Measurements from ENCODE around the gene DGAT2.

DGAT2 gene

GRCh38 chr11:75785187-75785586 is 16.6 kb downstream of the DGAT2 start:
- H3K27me3 ChIP-seq (ENCODE audit: control insufficient read depth in 1 of 2, insufficient read depth in 2 of 2, low read length in 2 of 2), result no peaks in the 10 kb centered on the region
- H3K36me3 ChIP-seq (ENCODE audit: control insufficient read depth in 1 of 2, insufficient read depth in 2 of 2, low read length in 2 of 2), result no peaks in the 10 kb centered on the region
- H3K4me1 ChIP-seq (ENCODE audit: control insufficient read depth in 1 of 2, insufficient read depth in 2 of 2, low read length in 2 of 2), result peaks cover 29 to 31% of the 10 kb centered on the region in 2 donors
- no peaks in the 10 kb centered on the region for H3K9me3 ChIP-seq (ENCODE audit: control insufficient read depth in 1 of 2, low read length in 2 of 2)
- no peak overlapping the region for H3K9ac ChIP-seq (ENCODE audit: low read depth in 1 of 2, low read length in 2 of 2)
- no peak overlapping the region for H3K27ac ChIP-seq (ENCODE audit: low read depth, low read length)
- no peak overlapping the region for H3K4me3 ChIP-seq (ENCODE audit: low read depth in 1 of 2, low read length in 2 of 2)

GRCh38 chr11:75786101-75786736 is 17.6 kb downstream of the DGAT2 start:
- Histone ChIP-seq H3K4me1 (ENCODE audit: control insufficient read depth in 1 of 2, insufficient read depth in 2 of 2, low read length in 2 of 2) (peaks cover 29 to 31% of the 10 kb centered on the region in 2 donors), H3K36me3 (ENCODE audit: control insufficient read depth in 1 of 2, insufficient read depth in 2 of 2, low read length in 2 of 2) (no peaks in the 10 kb centered on the region), H3K27ac (ENCODE audit: low read depth, low read length) (no peak overlapping the region), H3K9me3 (ENCODE audit: control insufficient read depth in 1 of 2, low read length in 2 of 2) (no peaks in the 10 kb centered on the region), H3K27me3 (ENCODE audit: control insufficient read depth in 1 of 2, insufficient read depth in 2 of 2, low read length in 2 of 2) (no peaks in the 10 kb centered on the region), H3K4me3 (ENCODE audit: low read depth in 1 of 2, low read length in 2 of 2) (no peak overlapping the region), H3K9ac (ENCODE audit: low read depth in 1 of 2, low read length in 2 of 2) (no peak overlapping the region)

- Histone ChIP-seq H3K36me3 (ENCODE audit: control insufficient read depth in 1 of 2, insufficient read depth in 2 of 2, low read length in 2 of 2) (no peaks in the 10 kb centered on the region), H3K9ac (ENCODE audit: low read depth in 1 of 2, low read length in 2 of 2) (no peak overlapping the region), H3K4me1 (ENCODE audit: control insufficient read depth in 1 of 2, insufficient read depth in 2 of 2, low read length in 2 of 2) (peaks cover 17 to 26% of the 10 kb centered on the region in 2 donors), H3K9me3 (ENCODE audit: control insufficient read depth in 1 of 2, low read length in 2 of 2) (no peaks in the 10 kb centered on the region), H3K27ac (ENCODE audit: low read depth, low read length) (no peak overlapping the region), H3K27me3 (ENCODE audit: control insufficient read depth in 1 of 2, insufficient read depth in 2 of 2, low read length in 2 of 2) (no peaks in the 10 kb centered on the region), H3K4me3 (ENCODE audit: low read depth in 1 of 2, low read length in 2 of 2) (no peak overlapping the region)
These were observed 20.9 kb downstream of the DGAT2 start for GRCh38 chr11:75789521-75789920.

GRCh38 chr11:75790986-75791385 is 22.4 kb downstream of the DGAT2 start:
- Histone ChIP-seq H3K4me3 (ENCODE audit: low read depth in 1 of 2, low read length in 2 of 2) (no peak overlapping the region), H3K36me3 (ENCODE audit: control insufficient read depth in 1 of 2, insufficient read depth in 2 of 2, low read length in 2 of 2) (no peaks in the 10 kb centered on the region), H3K4me1 (ENCODE audit: control insufficient read depth in 1 of 2, insufficient read depth in 2 of 2, low read length in 2 of 2) (peaks cover 12 to 14% of the 10 kb centered on the region in 2 donors), H3K27me3 (ENCODE audit: control insufficient read depth in 1 of 2, insufficient read depth in 2 of 2, low read length in 2 of 2) (no peaks in the 10 kb centered on the region), H3K9ac (ENCODE audit: low read depth in 1 of 2, low read length in 2 of 2) (no peak overlapping the region), H3K27ac (ENCODE audit: low read depth, low read length) (no peak overlapping the region), H3K9me3 (ENCODE audit: control insufficient read depth in 1 of 2, low read length in 2 of 2) (no peaks in the 10 kb centered on the region)

- Histone ChIP-seq H3K4me3 (ENCODE audit: low read depth in 1 of 2, low read length in 2 of 2) (no peak overlapping the region), H3K36me3 (ENCODE audit: control insufficient read depth in 1 of 2, insufficient read depth in 2 of 2, low read length in 2 of 2) (peaks cover 0 to 2% of the 10 kb centered on the region in 2 donors), H3K9me3 (ENCODE audit: control insufficient read depth in 1 of 2, low read length in 2 of 2) (no peaks in the 10 kb centered on the region), H3K27me3 (ENCODE audit: control insufficient read depth in 1 of 2, insufficient read depth in 2 of 2, low read length in 2 of 2) (no peaks in the 10 kb centered on the region), H3K4me1 (ENCODE audit: control insufficient read depth in 1 of 2, insufficient read depth in 2 of 2, low read length in 2 of 2) (peaks cover 8 to 10% of the 10 kb centered on the region in 2 donors), H3K9ac (ENCODE audit: low read depth in 1 of 2, low read length in 2 of 2) (no peak overlapping the region), H3K27ac (ENCODE audit: low read depth, low read length) (no peak overlapping the region)
These were observed 23.7 kb downstream of the DGAT2 start for GRCh38 chr11:75792127-75792731.

DNA sequence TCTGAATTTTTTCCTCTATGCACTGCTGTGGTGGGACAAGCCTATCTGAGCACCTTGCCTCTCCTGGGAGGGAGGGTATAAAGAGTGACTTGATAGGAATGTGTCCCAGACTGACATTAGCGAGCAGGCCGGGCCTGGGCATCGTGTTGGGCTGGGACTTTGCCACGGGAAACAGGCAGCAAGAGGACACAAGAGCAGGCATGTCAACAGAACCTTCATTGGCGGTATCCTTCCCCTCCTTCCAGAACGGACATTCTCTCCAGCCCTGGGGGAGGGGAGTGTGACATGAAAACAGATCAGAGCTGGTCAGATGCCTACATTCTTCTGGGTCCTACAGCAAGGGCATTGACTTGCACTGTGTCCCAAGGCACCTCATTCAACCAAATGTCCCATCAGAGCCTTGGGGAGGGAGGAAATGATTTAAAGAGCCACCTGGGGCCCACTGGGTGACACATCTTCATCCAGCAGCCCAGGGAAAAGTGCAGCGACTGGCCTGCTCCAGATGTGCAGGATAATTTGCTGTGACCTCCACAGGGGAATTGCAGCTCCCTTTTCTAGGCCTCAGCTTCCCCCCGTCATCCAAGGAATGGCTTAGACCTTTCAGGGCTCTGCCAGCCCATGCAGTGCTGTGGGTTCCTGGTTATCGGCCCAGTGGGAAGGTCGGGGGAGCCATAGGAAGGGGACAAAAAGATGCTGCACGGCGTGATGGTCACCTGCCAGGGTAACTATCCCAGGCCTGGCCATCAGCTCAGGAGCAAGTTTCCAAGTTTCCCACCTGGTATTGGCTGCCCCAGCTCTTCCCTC is 24.6 kb downstream of the DGAT2 start:
- Histone ChIP-seq H3K4me1 (ENCODE audit: control insufficient read depth in 1 of 2, insufficient read depth in 2 of 2, low read length in 2 of 2) (peaks cover 7 to 8% of the 10 kb centered on the region in 2 donors), H3K9ac (ENCODE audit: low read depth in 1 of 2, low read length in 2 of 2) (no peak overlapping the region), H3K27ac (ENCODE audit: low read depth, low read length) (no peak overlapping the region), H3K9me3 (ENCODE audit: control insufficient read depth in 1 of 2, low read length in 2 of 2) (no peaks in the 10 kb centered on the region), H3K4me3 (ENCODE audit: low read depth in 1 of 2, low read length in 2 of 2) (no peak overlapping the region), H3K27me3 (ENCODE audit: control insufficient read depth in 1 of 2, insufficient read depth in 2 of 2, low read length in 2 of 2) (no peaks in the 10 kb centered on the region), H3K36me3 (ENCODE audit: control insufficient read depth in 1 of 2, insufficient read depth in 2 of 2, low read length in 2 of 2) (peaks cover 0 to 2% of the 10 kb centered on the region in 2 donors)

DNA sequence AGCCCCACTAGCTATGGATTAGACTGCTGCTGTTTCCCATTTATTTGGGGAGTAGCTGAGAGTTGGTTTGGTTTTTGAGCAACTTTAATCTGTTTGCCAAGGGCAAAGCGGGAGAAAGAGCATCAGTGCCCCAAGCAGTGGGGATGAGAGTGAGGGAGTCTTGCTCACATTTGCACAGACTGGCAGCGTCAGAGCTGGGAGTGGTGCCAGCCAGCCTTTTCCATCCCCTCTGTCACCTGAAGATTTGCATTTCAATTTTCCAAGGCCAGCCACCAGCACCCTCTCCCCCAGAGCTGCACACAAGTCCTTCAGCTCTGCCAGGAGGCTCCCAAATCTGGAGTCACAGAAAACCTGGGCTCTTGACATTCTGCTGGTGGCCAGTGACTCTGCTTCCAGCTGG is 25.4 kb downstream of the DGAT2 start:
- Histone ChIP-seq H3K4me1 (ENCODE audit: control insufficient read depth in 1 of 2, insufficient read depth in 2 of 2, low read length in 2 of 2) (peaks cover 7 to 8% of the 10 kb centered on the region in 2 donors), H3K4me3 (ENCODE audit: low read depth in 1 of 2, low read length in 2 of 2) (no peak overlapping the region), H3K9me3 (ENCODE audit: control insufficient read depth in 1 of 2, low read length in 2 of 2) (no peaks in the 10 kb centered on the region), H3K36me3 (ENCODE audit: control insufficient read depth in 1 of 2, insufficient read depth in 2 of 2, low read length in 2 of 2) (peaks cover 0 to 2% of the 10 kb centered on the region in 2 donors), H3K27me3 (ENCODE audit: control insufficient read depth in 1 of 2, insufficient read depth in 2 of 2, low read length in 2 of 2) (no peaks in the 10 kb centered on the region), H3K27ac (ENCODE audit: low read depth, low read length) (no peak overlapping the region), H3K9ac (ENCODE audit: low read depth in 1 of 2, low read length in 2 of 2) (no peak overlapping the region)

DNA sequence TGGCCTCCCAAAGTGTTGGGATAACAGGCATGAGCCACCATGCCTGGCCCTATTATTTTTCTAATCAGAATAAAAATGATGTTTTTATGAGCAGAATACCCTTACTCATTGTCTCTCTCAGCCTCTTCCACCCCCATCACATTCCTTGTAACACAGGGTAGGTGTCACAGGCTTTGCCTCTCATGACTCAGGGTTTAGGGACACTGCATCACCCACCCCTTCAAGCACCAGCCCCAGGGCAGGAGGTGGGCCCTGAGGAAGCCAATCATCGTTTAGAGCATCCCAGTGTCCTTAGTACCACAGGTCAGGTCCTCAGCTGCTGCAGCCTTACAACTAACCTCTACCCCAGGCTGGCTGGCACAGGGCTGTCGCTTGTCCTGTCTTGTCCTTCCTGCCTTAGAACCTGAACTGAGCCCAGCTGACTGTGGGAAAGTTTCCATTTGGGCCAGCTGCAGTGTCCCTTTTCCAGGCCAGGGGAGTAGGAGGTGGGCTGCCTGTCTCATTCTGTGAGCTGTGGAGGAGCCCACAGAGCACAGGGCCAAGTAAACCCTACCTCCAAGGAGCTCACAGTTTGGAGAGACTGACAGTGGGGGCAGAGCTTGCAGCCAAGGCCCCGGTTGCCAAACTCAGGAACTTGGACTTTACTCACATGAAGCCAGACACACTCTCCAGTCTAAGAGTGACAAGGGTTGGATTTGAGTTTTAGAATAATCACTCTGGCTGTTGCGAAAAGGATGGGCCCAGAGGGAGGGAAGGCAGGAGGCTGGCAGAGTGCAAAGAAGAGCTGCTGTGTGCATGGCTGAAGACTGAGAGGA is 26.9 kb downstream of the DGAT2 start:
- Histone ChIP-seq H3K27ac (ENCODE audit: low read depth, low read length) (no peak overlapping the region), H3K36me3 (ENCODE audit: control insufficient read depth in 1 of 2, insufficient read depth in 2 of 2, low read length in 2 of 2) (peaks cover 0 to 2% of the 10 kb centered on the region in 2 donors), H3K9me3 (ENCODE audit: control insufficient read depth in 1 of 2, low read length in 2 of 2) (no peaks in the 10 kb centered on the region), H3K4me3 (ENCODE audit: low read depth in 1 of 2, low read length in 2 of 2) (no peak overlapping the region), H3K4me1 (ENCODE audit: control insufficient read depth in 1 of 2, insufficient read depth in 2 of 2, low read length in 2 of 2) (peaks cover 7 to 8% of the 10 kb centered on the region in 2 donors), H3K9ac (ENCODE audit: low read depth in 1 of 2, low read length in 2 of 2) (no peak overlapping the region), H3K27me3 (ENCODE audit: control insufficient read depth in 1 of 2, insufficient read depth in 2 of 2, low read length in 2 of 2) (no peaks in the 10 kb centered on the region)

GRCh38 chr11:75796091-75796435 is 27.5 kb downstream of the DGAT2 start:
- no peak overlapping the region for H3K27ac ChIP-seq (ENCODE audit: low read depth, low read length)
- H3K4me3 ChIP-seq (ENCODE audit: low read depth in 1 of 2, low read length in 2 of 2), result no peak overlapping the region
- H3K9ac ChIP-seq (ENCODE audit: low read depth in 1 of 2, low read length in 2 of 2), result no peak overlapping the region
- H3K4me1 ChIP-seq (ENCODE audit: control insufficient read depth in 1 of 2, insufficient read depth in 2 of 2, low read length in 2 of 2), result peaks cover 7 to 8% of the 10 kb centered on the region in 2 donors
- H3K9me3 ChIP-seq (ENCODE audit: control insufficient read depth in 1 of 2, low read length in 2 of 2), result no peaks in the 10 kb centered on the region
- H3K36me3 ChIP-seq (ENCODE audit: control insufficient read depth in 1 of 2, insufficient read depth in 2 of 2, low read length in 2 of 2), result peaks cover 0 to 2% of the 10 kb centered on the region in 2 donors
- H3K27me3 ChIP-seq (ENCODE audit: control insufficient read depth in 1 of 2, insufficient read depth in 2 of 2, low read length in 2 of 2), result no peaks in the 10 kb centered on the region
